Measurements from ENCODE around the gene ARHGAP36.

The ARHGAP36 gene, protein sequence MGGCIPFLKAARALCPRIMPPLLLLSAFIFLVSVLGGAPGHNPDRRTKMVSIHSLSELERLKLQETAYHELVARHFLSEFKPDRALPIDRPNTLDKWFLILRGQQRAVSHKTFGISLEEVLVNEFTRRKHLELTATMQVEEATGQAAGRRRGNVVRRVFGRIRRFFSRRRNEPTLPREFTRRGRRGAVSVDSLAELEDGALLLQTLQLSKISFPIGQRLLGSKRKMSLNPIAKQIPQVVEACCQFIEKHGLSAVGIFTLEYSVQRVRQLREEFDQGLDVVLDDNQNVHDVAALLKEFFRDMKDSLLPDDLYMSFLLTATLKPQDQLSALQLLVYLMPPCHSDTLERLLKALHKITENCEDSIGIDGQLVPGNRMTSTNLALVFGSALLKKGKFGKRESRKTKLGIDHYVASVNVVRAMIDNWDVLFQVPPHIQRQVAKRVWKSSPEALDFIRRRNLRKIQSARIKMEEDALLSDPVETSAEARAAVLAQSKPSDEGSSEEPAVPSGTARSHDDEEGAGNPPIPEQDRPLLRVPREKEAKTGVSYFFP

DNA sequence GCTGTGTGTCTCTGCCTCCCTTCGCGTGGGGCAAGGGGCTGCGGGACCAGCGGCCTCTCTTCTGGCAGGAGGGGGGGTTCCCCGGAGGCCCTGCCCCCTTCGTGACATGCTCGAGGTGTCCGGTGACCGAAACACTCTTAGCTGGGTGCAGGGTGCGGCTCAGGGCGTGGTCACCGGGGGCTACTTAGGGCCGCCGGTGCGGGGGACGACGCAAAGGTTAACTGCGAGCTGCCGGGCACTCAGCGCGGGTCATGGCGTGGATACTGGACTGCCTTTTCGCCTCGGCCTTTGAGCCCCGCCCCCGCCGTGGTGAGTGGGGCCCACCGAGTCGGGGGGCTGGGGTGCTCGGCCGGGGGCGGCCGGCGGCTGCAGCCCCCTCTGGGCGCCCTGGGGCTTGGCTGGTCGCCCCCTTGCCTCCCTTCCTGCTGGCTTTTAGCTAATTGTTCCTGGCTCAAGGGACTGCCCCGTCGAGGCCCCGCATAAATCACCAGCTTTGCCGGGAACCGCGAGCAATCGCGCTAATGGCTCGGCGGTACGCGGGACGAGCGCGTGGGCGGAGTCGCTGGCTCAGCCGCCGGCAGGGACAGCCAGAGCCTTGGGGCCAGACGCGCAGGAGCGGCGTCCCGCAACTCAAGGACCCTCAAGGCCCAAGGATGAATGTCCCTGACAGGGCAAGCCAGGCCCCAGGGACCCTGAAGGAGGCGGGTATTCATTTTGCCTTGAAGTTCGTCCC, at the start of gene ARHGAP36:
Gene ARHGAP36 (plus strand): TSS at position 211 of the 733 bp plus-strand sequence. CDS start 23,320 bp downstream, outside the sequence.
- no peak for DNase-seq (ENCODE audit: extremely low read depth in 1 of 2, low read depth in 1 of 2)

DNA sequence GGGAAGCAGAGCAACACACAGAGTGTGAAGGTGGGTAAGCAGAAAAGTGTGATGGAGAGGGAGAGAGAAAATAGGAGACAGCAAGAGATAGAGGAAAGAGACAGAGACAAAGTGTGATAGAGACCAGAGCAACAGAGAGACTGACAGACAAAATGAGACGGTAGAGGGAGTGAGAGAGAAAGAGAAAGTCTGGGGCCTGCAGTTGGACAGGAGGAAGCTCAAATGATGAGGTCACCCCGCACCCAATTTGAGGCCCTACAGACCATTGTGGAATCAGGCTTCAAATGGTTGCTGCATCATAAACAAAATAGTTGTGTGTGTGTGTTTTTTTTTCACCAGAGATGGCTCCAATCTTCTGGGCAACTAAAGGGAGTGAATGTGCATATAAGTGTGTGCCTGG, 48.0 kb upstream of the ARHGAP36 start:
- DNase-seq (ENCODE audit: extremely low read depth in 1 of 2, low read depth in 1 of 2): no peak

DNA sequence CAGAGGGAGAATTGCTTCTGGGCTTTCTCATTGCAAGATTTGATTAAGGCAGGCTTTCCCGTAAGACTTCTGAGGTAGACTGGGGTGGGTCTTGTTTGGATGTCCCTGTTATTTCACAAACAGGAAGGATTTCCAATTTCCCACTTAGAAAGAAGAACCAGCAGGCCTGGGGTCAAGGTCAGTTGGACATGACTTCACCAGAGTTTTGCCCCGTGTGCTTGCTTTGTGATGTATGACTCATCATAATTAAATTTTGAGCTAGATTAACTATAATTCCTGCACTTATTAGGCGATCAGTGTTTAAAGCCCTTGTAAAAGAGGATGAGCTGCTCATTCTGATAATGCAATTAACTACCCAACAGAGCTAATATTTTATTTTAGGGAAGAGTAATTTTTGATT, 32.8 kb upstream of the ARHGAP36 start:
- no peak for DNase-seq (ENCODE audit: extremely low read depth in 1 of 2, low read depth in 1 of 2)

DNA sequence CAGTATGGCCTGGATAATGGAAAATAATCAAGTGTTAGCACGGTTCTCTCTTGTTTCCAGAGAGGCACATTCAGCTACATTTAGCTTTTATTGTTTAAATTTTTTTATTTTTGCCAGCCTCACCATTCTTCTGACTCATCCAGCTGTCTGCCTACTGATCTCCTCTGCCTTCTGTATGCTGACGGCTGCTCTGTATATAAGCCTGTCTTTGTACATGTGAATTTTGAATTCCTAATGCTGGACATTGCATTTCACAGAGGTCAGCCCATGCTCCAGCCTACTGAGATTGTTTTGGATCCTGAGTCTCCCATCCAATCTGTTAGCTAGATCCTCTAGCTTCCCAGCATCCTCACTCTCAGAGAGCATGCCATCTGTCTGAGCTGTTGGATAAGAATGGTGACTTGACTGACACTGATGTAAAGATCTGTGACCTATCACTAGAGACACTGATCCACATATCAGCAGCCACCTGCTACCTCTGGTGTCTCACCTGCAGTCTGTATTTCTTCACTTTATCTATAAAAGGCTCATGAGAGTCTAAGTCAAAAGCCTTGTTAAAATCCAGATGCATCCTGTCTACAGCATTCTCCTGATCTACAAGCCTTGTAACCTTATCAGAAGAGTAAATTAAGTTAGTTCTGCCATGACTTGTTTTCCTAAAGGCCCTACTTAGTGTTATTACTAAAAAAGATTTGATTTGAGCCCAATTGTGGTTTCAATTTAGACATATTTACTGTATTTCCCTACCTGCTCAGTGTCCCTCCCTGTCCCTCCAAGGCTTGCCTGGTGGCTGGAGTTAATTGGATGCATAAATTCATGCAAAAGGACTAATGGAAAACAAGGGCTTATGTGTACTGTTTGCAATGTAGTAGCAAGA, 25.6 kb upstream of the ARHGAP36 start:
- no peak for DNase-seq (ENCODE audit: extremely low read depth in 1 of 2, low read depth in 1 of 2)

DNA sequence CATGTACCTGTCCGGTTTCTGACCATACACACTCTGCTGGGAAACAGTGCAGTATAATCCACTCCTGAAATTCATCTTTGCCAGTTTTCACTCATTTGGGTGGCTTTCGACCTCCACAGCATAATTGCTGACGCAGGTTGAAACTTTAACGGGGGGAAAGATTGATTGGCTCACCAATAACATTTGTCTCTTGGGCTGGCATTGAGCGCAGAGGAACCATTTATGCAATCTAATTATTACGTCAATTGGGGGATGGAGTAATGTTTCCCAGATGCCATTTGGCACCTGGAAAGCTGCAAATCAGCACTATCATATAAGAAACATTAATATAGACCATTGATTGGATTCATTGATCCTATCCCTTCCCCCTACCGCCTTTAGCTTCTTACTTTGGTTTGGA, 24.1 kb upstream of the ARHGAP36 start:
- DNase-seq (ENCODE audit: extremely low read depth in 1 of 2, low read depth in 1 of 2): no peak

DNA sequence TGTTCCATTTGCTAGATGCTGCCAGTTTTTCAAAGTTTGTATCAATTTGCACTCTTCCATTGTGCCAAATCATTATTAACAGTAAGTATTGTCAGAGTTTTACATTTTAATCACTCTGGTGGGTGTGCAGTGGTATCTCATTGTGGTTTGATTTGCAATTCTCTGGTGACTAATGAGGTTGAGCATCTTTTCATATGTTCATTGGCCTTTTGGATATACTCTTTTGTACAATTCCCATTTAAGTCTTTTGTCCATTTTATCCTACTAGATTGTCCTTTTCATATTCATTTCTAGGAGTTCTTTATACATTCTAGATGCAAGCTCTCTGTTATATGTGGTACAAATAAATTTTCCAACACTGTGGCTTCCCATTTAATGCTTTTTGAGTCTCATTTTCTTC, 17.4 kb upstream of the ARHGAP36 start:
- DNase-seq (ENCODE audit: extremely low read depth in 1 of 2, low read depth in 1 of 2): no peak

DNA sequence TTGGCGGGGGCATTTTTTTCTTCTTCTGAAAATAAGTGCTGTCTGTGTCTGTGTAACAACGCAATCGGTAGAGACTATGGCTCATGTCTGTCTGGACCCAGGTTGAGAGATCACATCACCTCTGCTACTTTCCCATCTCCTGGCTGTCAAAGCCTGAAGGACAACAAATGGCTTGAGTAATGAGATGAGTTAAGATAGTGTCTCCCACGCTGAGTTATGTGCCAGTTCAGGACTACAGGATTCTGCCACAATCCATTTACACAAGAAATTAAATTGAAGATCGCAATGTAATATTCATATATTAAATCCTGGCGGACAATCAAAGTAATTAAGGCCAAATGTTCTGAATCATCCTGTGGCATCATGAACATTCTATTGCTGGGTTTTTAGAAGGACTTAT, 16.5 kb upstream of the ARHGAP36 start:
- no peak for DNase-seq (ENCODE audit: extremely low read depth in 1 of 2, low read depth in 1 of 2)

DNA sequence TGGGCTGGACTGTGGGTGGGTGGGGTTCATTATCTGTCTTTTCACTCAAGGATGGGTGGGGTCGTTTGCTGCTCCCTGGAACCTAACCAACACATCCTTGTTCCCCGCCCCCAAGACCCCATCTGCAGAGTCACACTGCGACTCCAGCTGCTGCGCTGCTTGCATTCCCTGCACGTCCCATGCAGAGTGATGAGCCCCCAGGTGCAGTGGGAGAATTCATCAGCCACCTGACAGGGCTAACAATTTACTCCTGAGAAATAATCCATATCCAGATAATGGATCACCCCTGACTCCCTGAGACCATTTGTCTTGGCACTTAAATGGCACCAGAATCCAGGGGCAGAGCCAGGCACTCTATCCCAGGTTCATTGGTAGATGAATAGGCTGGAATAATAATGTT, 12.4 kb upstream of the ARHGAP36 start:
- DNase-seq (ENCODE audit: extremely low read depth in 1 of 2, low read depth in 1 of 2): no peak

DNA sequence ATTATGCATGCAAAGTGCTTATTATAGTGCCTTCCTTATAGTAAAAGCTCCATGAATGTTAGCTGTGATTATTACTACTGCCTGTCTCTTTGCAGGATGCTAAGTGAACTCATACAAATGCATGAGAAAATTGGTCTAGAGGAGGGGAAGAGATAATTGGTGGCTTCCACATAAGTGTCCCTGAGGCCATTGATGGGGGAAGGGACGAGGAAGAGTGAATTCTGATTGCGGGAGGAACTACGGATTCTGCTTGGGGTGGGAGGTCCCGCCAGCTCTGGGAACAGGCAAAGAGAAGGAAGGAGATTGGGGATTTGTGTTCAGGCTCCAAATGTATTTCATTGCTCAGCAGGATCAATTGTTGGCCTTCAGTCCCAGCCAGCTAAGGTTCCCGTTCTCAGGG, 11.6 kb upstream of the ARHGAP36 start:
- DNase-seq (ENCODE audit: extremely low read depth in 1 of 2, low read depth in 1 of 2): no peak

DNA sequence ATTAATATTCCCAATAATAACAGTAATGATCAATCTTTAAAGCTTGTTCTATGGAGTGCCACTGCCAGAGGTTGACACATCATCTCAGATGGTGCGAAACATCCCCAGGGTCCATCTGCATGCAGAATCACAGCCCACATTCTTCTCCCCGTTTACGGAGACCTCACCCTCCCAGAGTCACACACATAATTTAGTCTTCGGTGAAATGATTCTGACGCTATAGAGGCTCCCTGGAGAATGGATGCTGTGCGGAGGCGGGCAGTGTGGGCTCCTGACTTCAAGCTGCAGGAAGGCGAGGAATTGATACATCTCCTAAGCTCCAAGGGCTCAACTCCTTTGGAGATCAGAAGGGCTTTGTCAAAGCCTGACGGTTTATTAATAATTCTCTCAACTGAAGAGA, 11.0 kb upstream of the ARHGAP36 start:
- no peak for DNase-seq (ENCODE audit: extremely low read depth in 1 of 2, low read depth in 1 of 2)

DNA sequence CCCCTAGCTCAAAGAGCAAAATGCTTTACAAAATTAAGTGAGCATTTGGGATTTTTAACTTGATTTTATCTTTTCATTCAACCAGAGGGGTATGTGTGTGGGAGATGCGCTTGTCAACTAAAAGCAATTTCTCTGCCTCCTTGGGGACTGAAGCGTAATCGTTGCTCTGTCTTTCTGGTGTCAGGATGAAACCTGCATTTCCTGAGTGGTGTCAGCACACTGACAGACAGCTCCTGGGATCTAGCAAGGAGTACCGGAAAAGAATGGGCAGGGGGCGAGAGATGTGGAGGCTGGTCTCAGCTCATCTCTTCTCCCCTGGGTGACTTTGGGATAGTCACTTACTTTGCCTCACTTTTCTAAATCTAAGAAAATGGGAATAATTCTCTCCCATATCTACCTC, 5.1 kb upstream of the ARHGAP36 start:
- no peak for DNase-seq (ENCODE audit: extremely low read depth in 1 of 2, low read depth in 1 of 2)

DNA sequence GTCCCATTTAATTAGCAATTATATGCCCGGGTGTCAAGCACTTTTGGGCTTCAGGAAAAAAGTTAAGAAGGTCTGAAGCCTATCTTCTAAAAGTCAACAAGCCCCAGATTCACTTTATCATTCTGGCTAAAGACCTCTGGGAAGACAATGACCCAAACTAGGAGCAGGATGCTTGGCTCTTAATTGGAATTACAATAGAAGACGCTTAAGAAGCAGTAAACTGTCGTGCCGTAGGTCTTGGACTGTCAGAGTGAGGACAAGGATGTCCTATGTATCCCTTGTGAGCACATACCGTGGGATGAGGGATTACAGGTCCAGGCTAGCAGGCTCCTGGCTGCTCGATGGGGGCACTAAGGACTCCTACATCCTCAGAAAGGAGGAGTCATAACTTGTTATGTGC, 3.2 kb upstream of the ARHGAP36 start:
- no peak for DNase-seq (ENCODE audit: extremely low read depth in 1 of 2, low read depth in 1 of 2)

DNA sequence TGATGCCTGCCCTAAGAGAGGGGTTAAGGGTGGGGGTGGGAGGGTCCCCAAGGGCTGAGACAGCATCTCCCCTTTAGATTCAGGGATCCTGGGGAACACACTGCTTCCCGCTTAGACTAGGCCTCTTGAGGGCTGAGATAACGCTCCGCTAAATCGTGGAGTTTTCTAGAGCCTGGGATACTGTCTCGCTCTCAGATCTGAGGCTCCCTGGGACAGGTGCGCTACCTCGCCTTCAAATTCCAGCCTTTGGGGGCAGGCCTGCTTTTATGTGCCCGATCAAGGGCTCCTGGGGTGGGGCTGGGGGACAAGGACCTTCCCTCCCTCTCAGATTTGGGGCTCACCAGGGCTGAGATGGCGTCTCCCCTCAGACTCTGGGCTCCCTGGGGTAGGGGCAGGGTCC, 440 bp upstream of the ARHGAP36 start:
- DNase-seq (ENCODE audit: extremely low read depth in 1 of 2, low read depth in 1 of 2): no peak

DNA sequence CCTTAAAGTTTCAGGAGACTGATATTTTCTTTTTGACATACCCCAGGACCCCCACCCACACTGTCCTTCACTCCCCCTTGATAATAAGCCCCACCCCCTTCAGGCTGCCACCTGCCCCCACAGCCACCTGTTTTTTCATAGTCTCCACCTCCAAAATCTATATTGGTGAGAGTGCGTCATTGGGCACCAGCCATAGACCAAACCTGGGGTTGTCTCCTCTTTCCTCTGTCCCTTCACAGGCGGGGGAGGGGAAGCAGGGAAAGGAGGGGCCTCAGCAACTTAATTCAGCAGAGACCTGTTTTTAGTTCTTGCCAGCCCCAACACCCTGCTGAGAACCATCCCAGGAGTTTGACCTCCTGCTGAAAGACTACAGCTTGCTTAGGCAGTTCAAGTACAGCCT, 1.1 kb downstream of the ARHGAP36 start:
- DNase-seq (ENCODE audit: extremely low read depth in 1 of 2, low read depth in 1 of 2): no peak

DNA sequence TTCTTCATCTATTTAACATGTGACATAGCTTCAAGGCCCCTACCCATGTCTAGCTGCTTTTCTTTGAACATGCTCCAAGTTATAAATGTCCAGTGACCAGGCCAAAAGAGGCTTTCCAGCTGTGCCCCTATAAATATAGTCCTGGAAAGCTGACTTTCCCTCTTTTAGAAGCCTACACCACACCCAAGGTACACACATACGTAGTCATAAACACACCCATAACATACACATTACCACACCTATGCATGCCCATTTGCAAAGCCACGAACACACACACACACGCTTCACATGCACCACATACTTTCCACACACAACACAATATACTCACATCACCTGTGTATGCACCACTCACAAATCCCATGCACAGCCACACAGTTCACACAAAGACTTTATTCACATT, 2.0 kb downstream of the ARHGAP36 start:
- DNase-seq (ENCODE audit: extremely low read depth in 1 of 2, low read depth in 1 of 2): no peak

DNA sequence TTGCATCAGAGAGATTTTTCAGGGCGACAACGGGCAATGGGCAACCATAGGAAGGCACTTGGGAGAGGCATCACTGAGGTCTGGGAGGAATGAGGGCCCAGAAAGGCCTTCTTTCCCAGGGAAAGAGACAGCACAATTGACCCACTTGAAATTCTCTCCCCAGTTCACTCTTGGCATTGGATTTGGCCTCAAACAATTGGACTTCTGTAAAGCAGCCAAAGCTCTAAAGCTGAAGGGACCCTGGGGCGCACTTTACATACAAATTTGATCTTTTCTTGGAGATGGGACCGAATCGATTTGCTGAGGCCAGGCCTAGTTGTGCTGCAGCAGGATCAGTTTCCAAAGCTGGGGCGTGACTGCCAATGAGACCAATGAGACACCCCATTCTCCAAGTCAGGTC, 3.2 kb downstream of the ARHGAP36 start:
- no peak for DNase-seq (ENCODE audit: extremely low read depth in 1 of 2, low read depth in 1 of 2)

DNA sequence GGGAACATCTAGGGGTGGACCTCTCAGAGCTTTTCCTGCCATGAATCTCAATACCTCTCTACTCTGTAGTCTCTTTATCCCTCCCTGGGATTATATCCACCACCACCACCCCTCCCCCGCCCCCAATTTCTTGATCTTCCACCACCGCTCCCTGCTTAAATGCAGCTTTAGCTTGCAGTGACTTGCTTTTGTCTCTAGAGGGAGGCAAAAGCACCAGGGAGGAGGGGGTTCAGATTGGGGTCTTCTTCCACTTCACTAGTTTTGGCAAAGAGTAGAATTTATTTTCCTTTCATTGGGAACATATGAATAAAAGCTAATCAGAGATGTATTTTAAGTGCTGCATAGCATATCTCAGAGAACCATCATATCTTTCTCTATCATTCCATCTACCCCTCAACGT, 5.5 kb downstream of the ARHGAP36 start:
- no peak for DNase-seq (ENCODE audit: extremely low read depth in 1 of 2, low read depth in 1 of 2)

DNA sequence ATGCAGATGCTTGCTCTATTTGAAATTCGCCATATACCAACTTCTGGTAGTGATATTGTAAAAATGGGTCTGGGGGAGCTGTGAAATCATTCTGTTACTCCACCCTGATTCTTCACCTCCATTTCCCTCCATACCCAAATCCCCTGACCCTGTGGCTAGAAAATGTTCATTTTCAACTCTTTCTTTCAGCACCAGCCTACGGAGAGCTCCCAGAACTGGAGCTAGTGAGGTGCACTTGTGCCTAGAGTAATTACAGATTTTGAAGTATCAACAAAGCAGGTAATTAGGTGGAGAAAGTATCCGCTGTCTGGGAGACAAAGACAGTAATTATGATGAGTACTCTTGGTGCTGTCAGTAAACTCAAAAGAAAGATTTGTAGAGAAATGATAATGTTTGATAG, 8.1 kb downstream of the ARHGAP36 start:
- no peak for DNase-seq (ENCODE audit: extremely low read depth in 1 of 2, low read depth in 1 of 2)

DNA sequence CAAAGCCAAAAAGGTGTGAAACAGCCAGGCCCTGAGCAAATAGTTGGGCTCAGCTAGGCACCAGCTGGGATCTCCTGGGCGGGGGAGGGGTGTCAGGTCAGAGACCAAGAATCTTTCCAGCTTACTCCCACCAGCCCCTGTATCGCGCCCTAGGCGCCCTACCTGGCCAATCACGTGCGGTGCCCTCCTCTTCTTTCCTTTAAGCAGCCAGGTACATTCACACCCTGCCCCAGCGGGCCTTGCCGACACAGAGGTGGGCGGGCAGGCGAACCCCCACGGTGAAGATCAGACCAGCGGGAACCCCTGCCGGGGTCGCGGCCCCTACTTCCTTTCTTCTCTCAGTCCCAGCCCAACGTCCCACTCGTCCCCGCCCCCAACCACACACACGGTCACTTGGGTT, 9.1 kb downstream of the ARHGAP36 start:
- no peak for DNase-seq (ENCODE audit: extremely low read depth in 1 of 2, low read depth in 1 of 2)

DNA sequence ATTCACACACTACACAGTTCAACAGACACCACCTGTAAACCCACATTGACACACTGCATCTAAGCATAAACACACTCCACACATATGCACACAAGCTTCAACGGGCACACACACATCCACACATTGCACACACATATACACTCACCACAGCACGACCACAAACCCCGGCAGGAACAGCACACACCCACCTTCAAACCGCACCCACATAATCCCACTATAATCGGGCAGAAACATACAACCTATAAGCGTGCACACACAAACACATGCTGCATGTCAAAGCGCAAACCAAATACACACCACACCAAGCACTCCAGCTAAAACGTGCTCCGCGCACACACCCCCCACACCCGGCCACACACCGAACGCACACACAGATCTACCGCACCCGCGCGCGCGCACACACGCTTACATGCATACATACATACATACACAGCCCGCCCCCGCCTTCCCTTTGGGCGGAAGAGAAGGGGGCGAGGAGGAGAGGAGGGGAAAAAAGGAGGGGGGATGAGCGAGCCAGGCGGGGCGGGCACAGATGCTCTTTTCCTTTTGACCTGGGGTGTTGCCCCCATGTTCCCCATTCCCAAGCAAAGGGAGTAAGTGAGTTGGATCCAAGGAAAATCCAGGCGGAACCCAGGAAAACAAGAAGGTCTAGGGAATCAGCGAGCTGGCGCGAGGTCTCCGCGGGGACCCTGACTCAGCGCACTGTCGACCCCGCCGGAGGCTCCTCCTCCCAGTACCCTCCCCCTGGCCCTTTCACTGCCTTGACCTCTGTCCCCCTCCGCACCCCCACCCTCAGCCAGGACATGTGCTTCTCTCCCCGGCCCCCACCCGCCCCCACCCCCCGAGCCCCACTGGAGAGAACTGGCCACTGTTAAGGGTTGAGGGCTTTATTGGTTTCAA, 9.9 kb downstream of the ARHGAP36 start:
- DNase-seq (ENCODE audit: extremely low read depth in 1 of 2, low read depth in 1 of 2): no peak

Measured in stimulated activated CD8-positive, alpha-beta memory T cell treated with anti-CD3 and anti-CD28 coated beads, Interleukin-7, amount 100 ng/mL, for 48 hours (primary cell).